ENCODE measurements around the gene MYO19. TPM values are rescaled to one million over a fixed set of nuclear protein-coding genes. Genes with fewer than 3 reads are reported as not detected.
"Not testable (repeated sequence)": the region's sequence is repeated elsewhere in the genome, so short reads cannot be mapped to it uniquely, and the experiment has no call there.

Gene MYO19
- total RNA-seq, 1 donor from 2014 or later: 20.9 TPM

DNA sequence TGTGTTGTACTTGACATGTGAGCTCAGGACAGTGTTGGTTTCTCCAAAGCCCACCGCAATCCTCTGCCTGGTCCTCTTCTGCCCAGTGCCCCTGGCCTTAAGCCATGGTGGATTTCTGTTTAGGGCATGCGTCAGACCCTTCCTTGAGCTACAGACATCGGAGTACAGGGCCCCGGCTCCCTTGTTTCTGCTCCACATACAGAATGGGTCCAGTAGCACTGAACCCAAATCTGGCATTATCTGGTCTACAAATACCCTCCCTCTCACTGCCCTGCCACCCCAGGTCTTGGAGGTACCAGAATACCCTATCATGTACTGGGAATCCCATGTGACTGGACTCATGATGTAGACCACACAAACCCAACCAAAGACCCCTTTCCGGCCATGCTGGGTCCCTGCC lies 75.6 kb downstream of the MYO19 start:
- peaks cover 21 to 26% (median 23%) of the 10 kb centered on the region in 3 donors for H3K27me3 ChIP-seq (ENCODE audit: control insufficient read depth in 3 of 3, insufficient read depth in 3 of 3, low read length in 3 of 3)
- H3K4me3 ChIP-seq (ENCODE audit: low read length in 3 of 3): no peak overlapping the region
- no peak overlapping the region for H3K27ac ChIP-seq (ENCODE audit: low read depth, low read length)
- no peaks in the 10 kb centered on the region for H3K9me3 ChIP-seq (ENCODE audit: control insufficient read depth in 3 of 3, low read length in 3 of 3)
- no peak overlapping the region for H3K9ac ChIP-seq (ENCODE audit: low read depth in 1 of 3, low read length in 3 of 3)
- H3K36me3 ChIP-seq (ENCODE audit: control insufficient read depth in 3 of 3, insufficient read depth in 3 of 3, low read length in 3 of 3): no peaks in the 10 kb centered on the region
- H3K4me1 ChIP-seq (ENCODE audit: control insufficient read depth in 3 of 3, insufficient read depth in 3 of 3, low read length in 3 of 3): no peaks in the 10 kb centered on the region

DNA sequence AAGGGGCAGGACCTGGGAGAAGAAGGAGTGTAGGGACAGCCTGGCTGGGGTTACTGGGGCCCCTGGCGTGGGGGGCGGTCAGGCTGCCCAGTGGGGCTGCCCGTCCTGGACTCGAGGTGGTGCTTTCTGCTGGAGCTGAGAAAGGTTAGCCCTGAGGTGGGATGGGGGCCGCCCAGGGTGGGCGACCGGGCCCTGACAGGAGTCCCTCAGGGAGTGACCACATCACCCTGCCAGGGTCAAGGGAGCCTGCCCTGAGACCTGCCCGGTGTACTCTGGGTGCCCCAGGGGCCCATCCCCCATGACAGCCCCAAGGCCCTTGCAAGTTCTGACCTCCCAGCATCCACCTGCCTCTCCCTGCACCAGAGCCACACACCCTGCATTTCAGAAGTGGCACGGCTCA lies 77.0 kb downstream of the MYO19 start:
- peaks cover 12 to 17% (median 14%) of the 10 kb centered on the region in 3 donors for H3K27me3 ChIP-seq (ENCODE audit: control insufficient read depth in 3 of 3, insufficient read depth in 3 of 3, low read length in 3 of 3)
- H3K9ac ChIP-seq (ENCODE audit: low read depth in 1 of 3, low read length in 3 of 3); H3K36me3 ChIP-seq (ENCODE audit: control insufficient read depth in 3 of 3, insufficient read depth in 3 of 3, low read length in 3 of 3); H3K27ac ChIP-seq (ENCODE audit: low read depth, low read length); H3K4me1 ChIP-seq (ENCODE audit: control insufficient read depth in 3 of 3, insufficient read depth in 3 of 3, low read length in 3 of 3); H3K9me3 ChIP-seq (ENCODE audit: control insufficient read depth in 3 of 3, low read length in 3 of 3); H3K4me3 ChIP-seq (ENCODE audit: low read length in 3 of 3): not testable (repeated sequence)

DNA sequence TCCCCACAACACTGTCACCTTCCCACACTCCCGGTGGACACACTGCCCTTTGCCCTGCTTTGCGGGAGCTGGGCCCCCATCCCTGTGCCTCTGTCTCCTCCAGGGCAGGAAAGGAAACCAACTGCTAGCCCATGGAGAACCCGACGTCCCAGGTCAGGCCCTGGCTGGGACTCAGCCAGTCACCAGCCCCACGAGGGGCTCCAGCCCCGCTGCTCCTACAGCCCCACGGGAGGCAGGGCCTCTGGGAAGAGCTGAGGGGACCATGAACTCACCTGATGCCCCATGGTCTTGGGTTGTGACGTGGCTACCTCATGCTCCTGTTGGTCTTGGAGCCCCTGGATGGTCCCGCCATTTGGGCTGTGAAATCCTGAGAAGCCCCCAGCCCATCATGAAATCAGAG lies 81.8 kb downstream of the MYO19 start:
- H3K36me3 ChIP-seq (ENCODE audit: control insufficient read depth in 3 of 3, insufficient read depth in 3 of 3, low read length in 3 of 3); H3K27me3 ChIP-seq (ENCODE audit: control insufficient read depth in 3 of 3, insufficient read depth in 3 of 3, low read length in 3 of 3); H3K4me3 ChIP-seq (ENCODE audit: low read length in 3 of 3); H3K9ac ChIP-seq (ENCODE audit: low read depth in 1 of 3, low read length in 3 of 3); H3K9me3 ChIP-seq (ENCODE audit: control insufficient read depth in 3 of 3, low read length in 3 of 3); H3K4me1 ChIP-seq (ENCODE audit: control insufficient read depth in 3 of 3, insufficient read depth in 3 of 3, low read length in 3 of 3); H3K27ac ChIP-seq (ENCODE audit: low read depth, low read length): not testable (repeated sequence)

DNA sequence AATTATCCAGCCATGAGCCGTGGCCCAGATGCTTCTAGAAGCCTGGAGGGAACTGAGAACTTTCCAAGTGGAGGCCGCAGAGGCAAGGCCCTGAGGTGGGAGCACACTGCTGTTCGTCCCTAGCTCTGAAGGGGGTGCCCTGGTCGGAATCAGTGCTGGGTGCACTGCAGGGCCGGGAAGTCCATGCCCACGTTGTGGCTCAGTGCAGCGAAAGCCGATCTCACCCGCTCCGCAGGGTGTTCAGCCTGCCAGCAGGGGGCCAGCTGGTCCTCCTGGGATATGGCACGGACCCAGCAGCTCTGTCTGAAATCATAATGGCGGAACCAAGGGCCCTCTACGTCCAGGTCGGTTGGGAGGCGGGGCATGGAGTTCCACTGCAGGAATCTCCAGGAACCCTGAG lies 84.7 kb downstream of the MYO19 start:
- not testable (repeated sequence) for H3K36me3 ChIP-seq (ENCODE audit: control insufficient read depth in 3 of 3, insufficient read depth in 3 of 3, low read length in 3 of 3); H3K9ac ChIP-seq (ENCODE audit: low read depth in 1 of 3, low read length in 3 of 3); H3K4me3 ChIP-seq (ENCODE audit: low read length in 3 of 3); H3K4me1 ChIP-seq (ENCODE audit: control insufficient read depth in 3 of 3, insufficient read depth in 3 of 3, low read length in 3 of 3); H3K27me3 ChIP-seq (ENCODE audit: control insufficient read depth in 3 of 3, insufficient read depth in 3 of 3, low read length in 3 of 3); H3K9me3 ChIP-seq (ENCODE audit: control insufficient read depth in 3 of 3, low read length in 3 of 3); H3K27ac ChIP-seq (ENCODE audit: low read depth, low read length)

Small RNAs within 50 kb of the gene (small RNA-seq; reads per million reads assigned to genes)
- not detected for gene RNA5SP439

Other genes starting within 250 kb of the MYO19 start
- not detected for gene TBC1D3G, start 211.0 kb downstream of the MYO19 start, total RNA-seq
- gene TBC1D3H, start 146.4 kb downstream of the MYO19 start, total RNA-seq: not detected
- gene ZNHIT3, start 48.2 kb downstream of the MYO19 start, total RNA-seq: 37.1 TPM
- gene PIGW, start 119 bp upstream of the MYO19 start, total RNA-seq: 4.7 TPM
- gene GGNBP2, start 10.1 kb upstream of the MYO19 start, total RNA-seq: 44.9 TPM
- 4.2 TPM for gene DHRS11, start 57.0 kb upstream of the MYO19 start, total RNA-seq
- 4.2 TPM for gene MRM1, start 66.7 kb upstream of the MYO19 start, total RNA-seq